Neural cell (in vitro differentiated cells): ENCODE measurements around the gene CNTN4. TPM values are rescaled to one million over a fixed set of nuclear protein-coding genes. Genes with fewer than 3 reads are reported as not detected.
"Not testable (repeated sequence)": the region's sequence is repeated elsewhere in the genome, so short reads cannot be mapped to it uniquely, and the experiment has no call there.

Experiments used
- H2AFZ ChIP-seq: fragments of 200-600, 300-800 bp; sonication (generic), shearing (Covaris generic); 2 replicates; pipeline ENCODE4 v1.6.0; 2014; ENCODE audit warnings: low read depth, mild to moderate bottlenecking, antibody characterized with exemption, low read length, moderate library complexity
- H3F3A ChIP-seq: fragments of 200-600 bp; shearing (Covaris generic); 2 replicates; pipeline ENCODE4 v1.6.1; 2016; ENCODE audit warnings: mild to moderate bottlenecking, moderate library complexity, mixed read lengths, antibody characterized with exemption, low read length; ENCODE audit not compliant: insufficient read depth, poor library complexity, severe bottlenecking
- H3K27ac ChIP-seq: fragments of 200-600, 300-800 bp; sonication (generic), shearing (Covaris generic); 2 replicates; pipeline ENCODE4 v1.5.1; 2014; ENCODE audit warnings: mild to moderate bottlenecking, low read length, moderate library complexity
- H3K27me3 ChIP-seq: fragments of 300-800, 200-600 bp; sonication (generic), shearing (Covaris generic); 2 replicates; pipeline ENCODE4 v1.6.0; 2014; ENCODE audit warnings: mild to moderate bottlenecking, low read depth, low read length, moderate library complexity; ENCODE audit not compliant: insufficient read depth
- H3K36me3 ChIP-seq: fragments of 300-800, 200-600 bp; sonication (generic), shearing (Covaris generic); 2 replicates; pipeline ENCODE4 v1.5.1; 2014; ENCODE audit warnings: mild to moderate bottlenecking, antibody characterized with exemption, low read length, moderate library complexity; ENCODE audit not compliant: insufficient read depth
- H3K4me2 ChIP-seq: fragments of 300-800, 200-600 bp; sonication (generic), shearing (Covaris generic); 2 replicates; pipeline ENCODE4 v1.6.0; 2014; ENCODE audit warnings: mild to moderate bottlenecking, low read length
- H3K4me3 ChIP-seq: fragments of 300-800, 200-600 bp; sonication (generic), shearing (Covaris generic); 2 replicates; pipeline ENCODE4 v1.5.1; 2014; ENCODE audit warnings: mild to moderate bottlenecking, low read length, moderate library complexity
- H3K79me2 ChIP-seq: fragments of 200-600 bp; shearing (Covaris generic); replicated peaks from 2 replicates; pipeline ENCODE4 v1.6.0; 2014; ENCODE audit warnings: mild to moderate bottlenecking, low read length, moderate library complexity; ENCODE audit not compliant: insufficient read depth
- H3K9ac ChIP-seq: fragments of 300-800, 200-600 bp; sonication (generic), shearing (Covaris generic); 2 replicates; pipeline ENCODE4 v1.6.1; 2016; ENCODE audit warnings: mild to moderate bottlenecking, low read length, mixed read lengths
- H3K9me2 ChIP-seq: fragments of 200-600 bp; shearing (Covaris generic); 2 replicates; pipeline ENCODE4 v1.6.1; 2016; ENCODE audit warnings: mild to moderate bottlenecking, low read length, mixed read lengths; ENCODE audit not compliant: insufficient read depth
- H3K9me3 ChIP-seq: fragments of 200-600, 300-800 bp; sonication (generic), shearing (Covaris generic); 2 replicates; pipeline ENCODE4 v1.6.1; 2016; ENCODE audit warnings: mild to moderate bottlenecking, mixed run types, low read length, moderate library complexity, mixed read lengths
- H4K20me1 ChIP-seq: fragments of 200-600 bp; shearing (Covaris generic); 2 replicates; pipeline ENCODE4 v1.6.1; 2016; ENCODE audit warnings: mild to moderate bottlenecking, mixed run types; ENCODE audit not compliant: insufficient read depth
- CTCF ChIP-seq: fragments of 450-650 bp; IDR thresholded peaks from 2 replicates; pipeline ENCODE4 v1.5.1; 2014; ENCODE audit warnings: antibody characterized with exemption, mild to moderate bottlenecking, moderate library complexity; ENCODE audit not compliant: poor library complexity, severe bottlenecking
- EP300 ChIP-seq: fragments of 450-650 bp; conservative IDR thresholded peaks from 2 replicates; pipeline ENCODE4 v1.6.1; 2014; ENCODE audit warnings: antibody characterized with exemption, mild to moderate bottlenecking, moderate library complexity; ENCODE audit not compliant: poor library complexity, severe bottlenecking
- EZH2 ChIP-seq: fragments of 200-600, 300-800 bp; shearing (Covaris generic), sonication (generic); IDR thresholded peaks from 2 replicates; pipeline ENCODE4 v1.6.1; 2014; ENCODE audit warnings: antibody characterized with exemption, low read length, borderline replicate concordance, mild to moderate bottlenecking; ENCODE audit not compliant: insufficient read depth, poor library complexity, severe bottlenecking
- MXI1 ChIP-seq: fragments of 450-650 bp; conservative IDR thresholded peaks from 2 replicates; pipeline ENCODE4 v1.6.1; 2014; ENCODE audit warnings: antibody characterized with exemption, mild to moderate bottlenecking; ENCODE audit not compliant: poor library complexity, severe bottlenecking
- POLR2AphosphoS5 ChIP-seq: IDR thresholded peaks from 2 replicates; pipeline ENCODE4 v1.6.1; 2012
- RAD21 ChIP-seq: fragments of 450-650 bp; conservative IDR thresholded peaks from 2 replicates; pipeline ENCODE4 v1.6.1; 2014; ENCODE audit warnings: antibody characterized with exemption, mild to moderate bottlenecking, moderate library complexity
- REST ChIP-seq: IDR thresholded peaks from 2 replicates; pipeline ENCODE4 v1.6.1; 2012; ENCODE audit warnings: borderline replicate concordance
- SMC3 ChIP-seq: fragments of 450-650 bp; conservative IDR thresholded peaks from 2 replicates; pipeline ENCODE4 v1.6.1; 2014; ENCODE audit warnings: antibody characterized with exemption, mild to moderate bottlenecking, moderate library complexity; ENCODE audit not compliant: poor library complexity
- TAF1 ChIP-seq: IDR thresholded peaks from 2 replicates; pipeline ENCODE4 v1.6.1; 2012; ENCODE audit warnings: low read depth
- polyA plus RNA-seq: library from polyadenylated mRNA; depleted of rRNA; stranded (reverse); fragments of >200 nt; gene quantifications from 2 replicates; pipeline ENCODE4 v1.2.3, GENCODE V29; 2014

CNTN4 gene
- polyA plus RNA-seq, 1 donor from 2014 or later = 10.6 TPM

GRCh38 chr3:2992534-2992933 lies 893.9 kb downstream of the CNTN4 start:
- Histone ChIP-seq H2AFZ (no peak overlapping the region), H3K4me3 (no peak overlapping the region), H3K27ac (no peak overlapping the region), H3K4me2 (no peak overlapping the region), H3F3A (no peaks in the 10 kb centered on the region), H4K20me1 (no peaks in the 10 kb centered on the region), H3K9me2 (no peaks in the 10 kb centered on the region), H3K9me3 (no peaks in the 10 kb centered on the region), H3K79me2 (no peaks in the 10 kb centered on the region), H3K9ac (no peak overlapping the region), H3K36me3 (no peaks in the 10 kb centered on the region), H3K27me3 (no peaks in the 10 kb centered on the region)
- TF ChIP-seq POLR2AphosphoS5 = no peak
- no peak for TF ChIP-seq EZH2
- TF ChIP-seq EP300 = no peak
- TF ChIP-seq TAF1 = no peak
- no peak for TF ChIP-seq CTCF
- no peak for TF ChIP-seq MXI1
- TF ChIP-seq RAD21 = no peak
- TF ChIP-seq REST = no peak
- no peak for TF ChIP-seq SMC3

GRCh38 chr3:2993130-2993529 lies 894.5 kb downstream of the CNTN4 start:
- not testable (repeated sequence) for H3K27me3 ChIP-seq, H3K36me3 ChIP-seq, H3K79me2 ChIP-seq, H3K9me2 ChIP-seq, H2AFZ ChIP-seq, H3K4me3 ChIP-seq, H3K4me2 ChIP-seq, H3K9me3 ChIP-seq, H3K27ac ChIP-seq, H4K20me1 ChIP-seq, H3K9ac ChIP-seq, H3F3A ChIP-seq

GRCh38 chr3:2993736-2994135 lies 895.1 kb downstream of the CNTN4 start:
- Histone ChIP-seq H3K9me2 (no peaks in the 10 kb centered on the region), H3K27ac (no peak overlapping the region), H3K4me2 (no peak overlapping the region), H3K9me3 (no peaks in the 10 kb centered on the region), H3K36me3 (no peaks in the 10 kb centered on the region), H3K27me3 (no peaks in the 10 kb centered on the region), H2AFZ (no peak overlapping the region), H3F3A (no peaks in the 10 kb centered on the region), H3K4me3 (no peak overlapping the region), H3K79me2 (no peaks in the 10 kb centered on the region), H4K20me1 (no peaks in the 10 kb centered on the region), H3K9ac (no peak overlapping the region)
- TF ChIP-seq CTCF (no peak), MXI1 (no peak), EP300 (no peak), REST (no peak), RAD21 (no peak), POLR2AphosphoS5 (no peak), EZH2 (no peak), SMC3 (no peak), TAF1 (no peak)
